DLD1 (cell line): Measurements from ENCODE around the gene WNT9A.

Source experiments
- in situ Hi-C: cut with HindIII; loops from 2 replicates; pipeline ENCODE4 v1.10.0; 2017; ENCODE audit warnings: low sequenced_read_pairs

WNT9A gene

DNA sequence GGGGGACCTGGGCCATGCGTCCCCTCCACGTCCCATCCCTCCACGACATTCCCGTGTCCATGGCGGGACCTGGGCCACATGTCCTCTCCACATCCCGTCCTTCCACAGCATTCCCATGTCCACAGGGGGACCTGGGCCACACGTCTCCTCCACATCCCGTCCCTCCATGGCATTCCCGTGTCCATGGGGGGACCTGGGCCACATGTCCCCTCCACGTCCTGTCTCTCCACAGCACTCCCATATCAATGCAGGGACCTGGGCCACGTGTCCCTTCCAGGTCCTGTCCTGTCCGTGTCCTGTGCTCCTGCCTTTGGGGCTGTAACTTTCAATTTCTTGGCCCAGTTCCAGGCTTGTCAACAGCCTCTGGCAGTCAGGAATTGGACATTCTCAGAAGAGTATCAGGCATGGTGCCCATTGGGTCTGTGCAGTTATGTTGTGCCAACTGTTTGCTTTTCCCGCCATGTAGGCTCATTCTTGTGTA is 47.1 kb downstream of the WNT9A start:
- in situ Hi-C loops: no loop called here

DNA sequence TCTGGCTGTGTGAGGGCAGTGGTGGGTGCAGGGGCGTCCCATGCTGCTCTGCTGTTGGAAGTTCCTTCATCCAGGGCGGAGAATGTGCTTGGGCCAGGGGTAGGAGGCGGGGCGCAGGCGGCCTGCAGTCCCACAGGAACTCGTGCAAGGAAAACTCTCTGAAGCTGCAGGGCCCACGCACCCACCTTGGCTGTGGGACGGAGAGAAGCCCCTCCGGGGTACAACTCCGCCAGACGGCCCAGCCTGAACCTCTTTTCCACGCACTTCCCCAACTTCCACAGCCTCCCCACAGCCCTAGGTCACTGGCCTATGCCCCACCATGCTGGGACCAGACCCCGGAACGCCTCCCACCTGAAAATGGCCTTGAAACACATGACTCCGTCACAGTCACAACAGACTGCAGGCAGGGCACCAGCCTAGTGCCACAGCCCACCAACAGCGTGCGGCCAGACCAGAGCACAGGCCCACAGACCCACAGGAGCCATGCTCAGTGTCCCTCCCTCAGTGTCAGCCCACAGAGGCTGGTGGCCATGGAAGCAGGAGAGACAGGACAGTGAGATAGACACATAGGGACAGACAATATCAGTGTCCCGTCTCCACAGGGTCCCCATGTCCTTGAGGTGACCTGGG is 47.8 kb downstream of the WNT9A start:
- in situ Hi-C loops: no loop called here

DNA sequence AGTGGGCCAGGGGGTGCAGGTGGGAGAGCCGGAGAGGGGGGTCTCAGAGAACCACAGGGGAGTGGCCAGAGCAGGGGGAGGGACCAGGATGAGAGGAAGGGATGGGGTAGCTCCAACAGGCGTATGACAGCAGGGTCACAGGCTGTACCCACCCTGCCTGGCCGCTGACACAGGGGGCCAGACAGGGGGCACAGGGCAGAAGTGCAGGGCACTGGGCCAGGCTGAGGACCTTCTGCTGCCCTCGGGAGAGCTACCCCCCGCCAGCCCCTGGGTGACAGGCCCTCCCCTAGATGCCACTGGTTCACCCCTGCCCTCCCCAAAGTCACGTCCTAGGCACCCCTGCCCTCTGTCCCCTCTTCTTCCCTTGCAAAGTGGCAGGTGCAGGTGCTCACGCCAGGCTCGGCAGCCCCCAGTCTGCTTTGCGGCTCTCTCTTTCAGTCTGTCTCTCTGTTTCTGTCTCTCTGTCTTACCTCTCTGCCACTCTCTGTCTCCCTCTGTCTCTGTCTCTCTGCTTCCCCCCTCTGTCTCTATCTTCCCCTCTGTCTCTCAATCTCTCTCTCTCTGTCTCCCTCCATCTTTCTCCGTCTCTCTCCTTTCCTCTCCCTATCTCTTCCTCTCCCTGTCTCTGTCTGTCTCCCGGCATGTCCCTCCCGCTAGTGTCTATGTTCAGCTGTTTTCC is 48.5 kb downstream of the WNT9A start:
- in situ Hi-C loops: no loop called here

- in situ Hi-C loops: no loop called here
Observed at GRCh38 chr1:227898502-227899140, 49.1 kb downstream of the WNT9A start.

DNA sequence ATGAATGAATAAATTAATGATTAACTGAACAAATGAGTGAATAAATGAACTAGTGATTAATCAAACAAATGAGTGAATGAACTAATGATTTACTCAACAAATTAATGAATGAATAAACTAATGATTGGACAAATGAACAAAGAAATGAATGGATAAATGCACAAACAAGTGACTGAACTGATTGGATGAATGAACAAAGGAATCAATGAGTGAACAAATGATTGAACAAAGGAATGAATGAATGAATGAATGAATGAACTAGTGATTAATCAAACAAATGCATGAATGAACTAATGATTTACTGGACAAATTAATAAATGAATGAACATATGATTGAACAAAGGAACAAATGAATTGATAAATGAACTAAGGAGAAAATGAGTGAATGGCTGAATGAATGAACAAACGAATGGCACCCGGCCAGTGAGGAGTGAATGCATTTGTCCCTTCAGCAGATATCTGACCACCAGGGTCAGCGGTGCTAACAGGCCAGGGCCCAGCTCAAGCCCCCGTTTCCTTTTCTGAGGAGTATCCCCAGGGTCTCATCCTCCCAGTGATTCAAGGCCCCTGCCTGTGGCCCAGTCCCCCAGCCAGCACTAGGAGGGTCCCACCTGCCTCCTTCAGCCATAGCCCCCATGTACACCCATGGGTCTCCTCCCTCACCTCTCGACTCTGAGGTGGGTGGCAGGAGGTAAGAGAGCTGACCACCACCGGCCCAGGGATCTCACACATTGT is 49.9 kb downstream of the WNT9A start:
- in situ Hi-C loops: no loop called here

DNA sequence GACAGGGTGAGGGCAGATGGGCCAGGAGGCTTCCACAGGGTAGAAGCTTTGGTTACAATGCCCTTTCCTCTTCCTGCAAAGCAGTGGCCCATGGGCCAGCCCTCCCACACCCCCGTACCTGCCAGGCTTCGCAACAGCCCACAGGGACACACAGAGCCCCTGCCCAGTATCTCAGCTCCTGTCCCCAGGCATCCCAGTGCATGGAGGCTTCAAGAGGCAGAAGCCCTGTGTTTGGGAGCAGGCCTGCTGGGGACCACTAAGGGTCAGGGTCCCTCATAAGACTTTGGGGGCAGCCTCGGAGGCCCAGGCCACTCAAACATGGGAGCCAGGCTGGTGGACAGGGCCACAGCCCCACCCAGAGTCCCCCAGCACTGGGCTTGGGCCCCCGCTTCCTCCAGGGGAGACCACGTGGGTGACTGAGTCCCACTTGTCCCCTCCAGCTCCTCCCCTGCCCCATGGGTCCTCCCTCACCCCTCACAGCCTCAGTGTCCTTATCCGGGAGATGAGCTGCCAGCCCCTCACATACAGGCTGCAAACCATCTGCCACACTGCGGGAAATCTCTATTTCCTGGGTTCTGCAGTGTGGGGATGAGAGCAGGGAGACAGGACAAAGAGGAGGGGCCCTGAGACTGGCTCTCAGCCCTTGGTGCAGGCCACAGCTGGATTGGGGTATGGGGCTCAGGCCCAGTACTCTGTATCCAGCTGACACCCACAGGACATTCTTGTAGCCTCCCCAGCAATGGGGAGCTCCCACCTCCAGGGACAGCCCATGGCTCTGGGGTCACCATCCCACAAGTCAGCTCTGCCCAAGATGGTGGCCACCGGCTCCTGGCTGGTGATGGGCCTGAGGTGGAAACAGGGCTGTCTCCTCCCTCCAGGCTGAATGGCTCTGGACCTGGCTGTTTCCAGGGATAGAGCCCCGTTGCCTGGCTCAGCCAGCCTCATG is 50.7 kb downstream of the WNT9A start:
- in situ Hi-C loops: no loop called here

DNA sequence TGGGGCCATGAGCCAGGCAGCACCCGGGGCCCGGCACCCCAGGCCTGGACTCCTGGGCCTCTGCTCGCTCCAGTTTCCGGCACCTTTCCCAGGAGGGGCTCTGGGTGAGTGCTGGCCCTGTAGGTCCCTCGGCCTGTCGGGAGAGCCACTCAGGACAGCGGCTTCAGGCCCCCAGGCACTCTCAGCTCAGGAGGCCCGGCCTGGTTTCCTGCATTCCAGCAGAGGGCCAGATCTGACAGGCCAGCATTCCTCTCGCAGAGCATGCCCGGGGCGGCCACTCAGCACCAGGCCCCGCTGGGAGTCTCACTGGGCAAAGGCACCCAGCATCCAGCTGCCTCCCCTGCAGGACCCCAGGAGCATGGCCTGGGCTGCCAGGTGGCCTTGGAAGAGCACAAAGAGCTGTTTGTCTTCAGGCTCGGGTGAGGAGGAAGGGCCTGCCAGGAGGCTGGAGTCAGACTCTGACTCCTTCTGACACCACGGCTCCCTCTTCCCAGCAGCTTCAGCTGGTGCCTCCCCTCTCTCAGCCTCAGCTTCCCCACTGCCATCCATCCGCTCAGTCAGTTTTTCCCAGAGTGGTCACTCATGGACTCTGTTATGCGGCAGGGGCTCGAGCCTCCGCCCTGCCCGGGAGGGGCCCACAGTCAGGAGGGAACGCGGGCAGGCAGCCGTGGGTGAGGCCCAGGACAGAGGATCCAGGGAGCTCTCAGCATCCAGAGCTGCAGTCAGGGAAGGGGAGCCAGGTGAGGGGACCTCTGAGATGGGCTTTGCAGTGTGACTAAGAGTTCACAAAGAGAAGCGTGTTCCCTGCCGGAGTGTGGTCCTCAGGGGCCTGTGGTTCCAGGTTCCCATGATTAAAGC is 51.7 kb downstream of the WNT9A start:
- in situ Hi-C loops: no loop called here

DNA sequence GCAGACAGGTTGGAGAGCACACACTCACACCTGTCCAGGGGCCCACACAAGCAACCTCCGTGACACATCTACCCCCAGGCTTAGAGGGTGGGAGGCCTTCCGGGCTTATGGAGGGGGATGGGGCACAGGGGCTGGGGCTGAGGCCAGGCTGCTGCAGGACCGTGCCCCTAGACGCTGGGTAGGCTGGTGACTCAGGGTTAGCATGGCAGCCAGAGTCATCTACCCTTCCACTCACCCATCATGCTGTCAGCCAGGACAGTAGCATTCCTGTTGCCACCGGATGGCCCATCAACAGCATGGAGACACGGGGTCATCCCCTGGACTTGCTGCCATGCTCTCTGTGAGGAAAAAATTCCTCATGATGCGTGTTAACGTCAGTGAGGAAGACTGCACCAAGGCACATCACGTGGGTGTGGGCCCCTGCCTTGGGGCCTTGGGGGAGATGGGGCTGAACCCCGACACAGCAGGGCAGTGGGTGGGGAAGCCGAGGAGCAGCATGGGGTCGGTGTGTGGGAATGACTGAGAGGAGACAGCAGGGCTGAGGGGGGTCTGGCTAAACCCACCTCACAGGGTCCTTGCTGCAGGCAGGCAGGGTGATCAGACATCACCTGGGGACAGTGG is 52.8 kb downstream of the WNT9A start:
- in situ Hi-C loops: no loop called here

GRCh38 chr1:227893949-227894721 is 53.6 kb downstream of the WNT9A start:
- in situ Hi-C loops: no loop called here

GRCh38 chr1:227893300-227893948 is 54.3 kb downstream of the WNT9A start:
- in situ Hi-C loops: no loop called here

- in situ Hi-C loops: no loop called here
Observed at GRCh38 chr1:227892489-227893299, 55.0 kb downstream of the WNT9A start.

GRCh38 chr1:227891955-227892488 is 55.7 kb downstream of the WNT9A start:
- in situ Hi-C loops: no loop called here

DNA sequence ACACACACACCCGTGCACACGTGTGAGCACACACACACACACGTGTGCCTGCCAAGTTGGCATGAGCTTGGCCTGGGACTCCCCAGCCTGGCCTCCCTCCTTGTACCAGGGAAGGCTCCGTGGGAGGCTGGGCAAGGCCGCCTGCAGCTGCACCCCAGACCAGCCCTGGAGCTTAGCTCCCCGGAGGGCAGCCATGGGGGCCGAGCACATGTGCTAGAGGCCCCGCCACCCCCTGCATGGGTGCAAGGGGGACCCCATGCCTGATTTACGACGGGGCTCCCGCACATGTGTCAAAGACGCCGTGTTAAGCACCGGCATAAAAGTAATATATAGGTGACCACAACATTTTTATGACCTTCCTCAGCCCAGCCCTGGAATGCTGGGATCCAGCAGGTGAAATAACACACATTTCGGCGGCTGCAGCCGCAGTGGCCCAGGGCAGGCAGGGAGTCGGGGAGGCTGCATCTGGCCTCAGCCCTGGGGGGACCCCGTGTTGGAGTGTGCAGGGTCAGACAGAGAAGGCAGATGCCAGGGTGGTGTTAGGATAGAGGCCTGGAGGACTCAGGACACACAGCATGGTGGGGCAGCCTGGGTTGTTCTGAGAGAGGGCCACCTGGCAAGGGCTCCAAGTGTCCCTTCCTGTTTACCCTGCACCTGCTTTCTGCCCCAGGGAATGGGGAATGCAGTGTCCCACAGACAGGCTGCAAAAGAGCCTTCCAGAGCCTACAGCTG is 56.3 kb downstream of the WNT9A start:
- in situ Hi-C loops: no loop called here

- in situ Hi-C loops: no loop called here
Observed at GRCh38 chr1:227890451-227891222, 57.1 kb downstream of the WNT9A start.

DNA sequence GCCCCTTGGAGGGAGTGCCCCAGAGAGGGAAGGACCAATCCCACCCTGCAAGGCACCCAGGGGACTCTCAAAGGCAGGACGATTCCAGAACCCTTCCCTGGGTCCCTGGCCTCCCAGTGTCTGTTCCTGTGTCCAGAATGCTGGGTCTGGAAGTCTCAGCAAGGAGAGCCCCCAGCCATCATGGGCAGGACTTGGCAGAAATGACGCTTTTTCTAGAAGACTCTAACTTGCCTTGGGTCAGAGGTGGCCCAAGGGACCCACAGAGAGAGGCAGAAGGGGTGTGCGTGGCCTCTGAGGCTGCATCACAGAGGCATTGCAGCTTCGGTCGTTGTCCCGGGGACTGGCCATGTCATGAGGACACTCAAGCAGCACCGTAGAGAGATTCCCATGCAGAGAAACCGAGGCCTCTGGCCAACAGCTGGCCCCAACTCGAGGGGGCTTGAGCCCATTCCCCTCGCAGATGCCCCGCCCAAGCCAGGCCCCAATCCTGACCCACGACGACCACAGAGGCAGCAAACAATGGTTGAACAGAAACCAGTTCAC is 57.8 kb downstream of the WNT9A start:
- in situ Hi-C loops: no loop called here
